Kidney tubule cell (primary cell): Measurements from ENCODE around the gene AXIN2.
"Not testable (repeated sequence)": the region's sequence is repeated elsewhere in the genome, so short reads cannot be mapped to it uniquely, and the experiment has no call there.

Source experiments
- DNase-seq: peaks from one replicate; pipeline ENCODE4 v3.0.0-alpha.2; 2018; ENCODE audit warnings: low spot score

Gene AXIN2

GRCh38 chr17:65537845-65538674 is 23.4 kb downstream of the AXIN2 start:
- DNase-seq = no peak

- DNase-seq = no peak
Observed at GRCh38 chr17:65537343-65537844, 24.1 kb downstream of the AXIN2 start.

- DNase-seq = no peak
Observed at GRCh38 chr17:65536573-65537342, 24.7 kb downstream of the AXIN2 start.

- no peak for DNase-seq
Observed at GRCh38 chr17:65535777-65536572, 25.5 kb downstream of the AXIN2 start.

GRCh38 chr17:65533852-65534457 is 27.5 kb downstream of the AXIN2 start:
- DNase-seq = no peak

GRCh38 chr17:65533056-65533745 is 28.2 kb downstream of the AXIN2 start:
- DNase-seq = no peak

GRCh38 chr17:65532101-65532890 is 29.2 kb downstream of the AXIN2 start:
- no peak for DNase-seq

GRCh38 chr17:65531256-65532100 is 30.0 kb downstream of the AXIN2 start:
- no peak for DNase-seq

GRCh38 chr17:65530523-65531255 is 30.8 kb downstream of the AXIN2 start:
- no peak for DNase-seq

- DNase-seq = no peak
Observed at GRCh38 chr17:65529761-65530522, 31.5 kb downstream of the AXIN2 start.

- no peak for DNase-seq
Observed at GRCh38 chr17:65529040-65529633, 32.3 kb downstream of the AXIN2 start.

GRCh38 chr17:65527857-65528591 is 33.4 kb downstream of the AXIN2 start:
- no peak for DNase-seq

- DNase-seq = no peak
Observed at GRCh38 chr17:65527381-65527780, 34.1 kb downstream of the AXIN2 start.

GRCh38 chr17:65526854-65527253 is 34.6 kb downstream of the AXIN2 start:
- not testable (repeated sequence) for DNase-seq

- DNase-seq = no peak
Observed at GRCh38 chr17:65523853-65524664, 37.4 kb downstream of the AXIN2 start.

GRCh38 chr17:65523411-65523810 is 38.0 kb downstream of the AXIN2 start:
- DNase-seq = no peak
